ENCODE results near the gene SIRPB1. TPM values are rescaled to one million over a fixed set of nuclear protein-coding genes. Genes with fewer than 3 reads are reported as not detected.
"Not testable (repeated sequence)": the region's sequence is repeated elsewhere in the genome, so short reads cannot be mapped to it uniquely, and the experiment has no call there.

SIRPB1 gene
- total RNA-seq, 4 donors from 2014 or later = 0.95 to 3.2 (median 1.7) TPM; not detected in 1

- DNase-seq = no peak
- H3K4me1 ChIP-seq = no peaks in the 10 kb centered on the region
- H3K27ac ChIP-seq = no peak overlapping the region
- H3K27me3 ChIP-seq = no peaks in the 10 kb centered on the region
- no peak for TF ChIP-seq CTCF (IDR thresholded peaks at IDR 0.05)
- no peak for TF ChIP-seq POLR2A (IDR thresholded peaks at IDR 0.05)
- intact Hi-C loops (cut with DNase I; ENCODE audit: low total_unique reads) = no loop called here
- no peaks in the 10 kb centered on the region for H3K36me3 ChIP-seq
- H3K9me3 ChIP-seq = no peaks in the 10 kb centered on the region
- no peak overlapping the region for H3K4me3 ChIP-seq
Measured at GRCh38 chr20:1621316-1621715, 1.5 kb upstream of the SIRPB1 start.

GRCh38 chr20:1618954-1619540 is 762 bp downstream of the SIRPB1 start:
- no peak overlapping the region for H3K4me3 ChIP-seq
- no peak overlapping the region for H3K27ac ChIP-seq
- no peaks in the 10 kb centered on the region for H3K36me3 ChIP-seq
- intact Hi-C loops (cut with DNase I; ENCODE audit: low total_unique reads) = no loop called here
- no peak for TF ChIP-seq CTCF (IDR thresholded peaks at IDR 0.05)
- TF ChIP-seq POLR2A (IDR thresholded peaks at IDR 0.05) = no peak
- DNase-seq = no peak
- no peaks in the 10 kb centered on the region for H3K27me3 ChIP-seq
- H3K4me1 ChIP-seq = no peaks in the 10 kb centered on the region
- no peaks in the 10 kb centered on the region for H3K9me3 ChIP-seq

GRCh38 chr20:1618479-1618878 is 1.3 kb downstream of the SIRPB1 start:
- Histone ChIP-seq H3K27me3 (no peaks in the 10 kb centered on the region), H3K36me3 (no peaks in the 10 kb centered on the region), H3K9me3 (no peaks in the 10 kb centered on the region), H3K4me3 (no peak overlapping the region), H3K4me1 (no peaks in the 10 kb centered on the region), H3K27ac (no peak overlapping the region)
- DNase-seq = no peak
- TF ChIP-seq CTCF (IDR thresholded peaks at IDR 0.05) (no peak), POLR2A (IDR thresholded peaks at IDR 0.05) (no peak)
- intact Hi-C loops (cut with DNase I; ENCODE audit: low total_unique reads) = no loop called here

- no peaks in the 10 kb centered on the region for H3K4me1 ChIP-seq
- DNase-seq = no peak
- TF ChIP-seq POLR2A (IDR thresholded peaks at IDR 0.05) (no peak), CTCF (IDR thresholded peaks at IDR 0.05) (no peak)
- H3K4me3 ChIP-seq = no peak overlapping the region
- no peak overlapping the region for H3K27ac ChIP-seq
- intact Hi-C loops (cut with DNase I; ENCODE audit: low total_unique reads) = no loop called here
- no peaks in the 10 kb centered on the region for H3K36me3 ChIP-seq
- no peaks in the 10 kb centered on the region for H3K9me3 ChIP-seq
- no peaks in the 10 kb centered on the region for H3K27me3 ChIP-seq
Measured at GRCh38 chr20:1616858-1617434, 2.9 kb downstream of the SIRPB1 start.

GRCh38 chr20:1610404-1610803 is 9.4 kb downstream of the SIRPB1 start:
- H3K27me3 ChIP-seq; H3K36me3 ChIP-seq; DNase-seq; H3K4me3 ChIP-seq; H3K4me1 ChIP-seq; intact Hi-C loops (cut with DNase I; ENCODE audit: low total_unique reads); H3K9me3 ChIP-seq; H3K27ac ChIP-seq: not testable (repeated sequence)

GRCh38 chr20:1608678-1609347 is 11.0 kb downstream of the SIRPB1 start:
- intact Hi-C loops (cut with DNase I; ENCODE audit: low total_unique reads); H3K27ac ChIP-seq; H3K4me3 ChIP-seq; H3K36me3 ChIP-seq; H3K9me3 ChIP-seq; H3K27me3 ChIP-seq; H3K4me1 ChIP-seq; DNase-seq: not testable (repeated sequence)

Measured in uterus (tissue), 4 donors.